OCI-M1 (cell line): ENCODE data around the gene NGB.

Experiments used
- DNase-seq: peaks from one replicate; lab custom pipeline; 2025; lab: John Stamatoyannopoulos, UW

NGB gene

GRCh38 chr14:77230914-77231313 is 40.1 kb downstream of the NGB start:
- no peak for DNase-seq

- DNase-seq = no peak
Observed at GRCh38 chr14:77228056-77228455, 43.0 kb downstream of the NGB start.

GRCh38 chr14:77225892-77226557 is 45.0 kb downstream of the NGB start:
- no peak for DNase-seq

GRCh38 chr14:77225254-77225653 is 45.8 kb downstream of the NGB start:
- DNase-seq = no peak

GRCh38 chr14:77224212-77224611 is 46.8 kb downstream of the NGB start:
- no peak for DNase-seq

GRCh38 chr14:77222546-77223225 is 48.3 kb downstream of the NGB start:
- no peak for DNase-seq

- no peak for DNase-seq
Observed at GRCh38 chr14:77221241-77221871, 49.6 kb downstream of the NGB start.

- no peak for DNase-seq
Observed at GRCh38 chr14:77220246-77221017, 50.6 kb downstream of the NGB start.

GRCh38 chr14:77219591-77219990 is 51.4 kb downstream of the NGB start:
- DNase-seq = no peak

GRCh38 chr14:77217551-77217950 is 53.5 kb downstream of the NGB start:
- DNase-seq = no peak
